ENCODE measurements around the gene CAMK1D.

The CAMK1D gene

DNA sequence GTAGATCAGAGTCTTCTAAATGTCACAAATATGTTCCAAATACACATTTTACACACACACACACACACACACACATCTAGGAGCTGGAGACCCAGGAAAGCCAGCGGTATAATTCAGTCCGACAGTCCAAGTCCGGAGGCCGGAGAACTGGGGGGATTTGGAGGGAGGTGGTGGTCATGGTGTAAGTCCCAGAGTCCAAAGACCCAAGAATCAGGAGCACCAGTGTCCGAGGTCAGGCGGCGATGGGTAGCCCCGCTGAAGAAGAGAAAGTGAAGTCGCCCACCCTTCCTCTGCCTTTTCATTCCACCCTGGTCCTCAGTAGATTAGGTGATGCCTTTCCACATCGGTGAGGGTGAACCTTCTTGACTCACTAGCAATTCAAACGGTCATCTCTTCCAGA, 154.8 kb downstream of the CAMK1D start:
- Histone ChIP-seq H3K27ac (ENCODE audit: low read depth, low read length) (no peak overlapping the region), H3K27me3 (ENCODE audit: control insufficient read depth in 1 of 2, insufficient read depth in 2 of 2, low read length in 2 of 2) (no peaks in the 10 kb centered on the region), H3K36me3 (ENCODE audit: insufficient read depth, low read length) (no peaks in the 10 kb centered on the region), H3K4me1 (ENCODE audit: insufficient read depth, low read length) (peaks cover 15% of the 10 kb centered on the region), H3K9ac (ENCODE audit: low read length) (no peak overlapping the region), H3K9me3 (ENCODE audit: low read length) (no peaks in the 10 kb centered on the region), H3K4me3 (ENCODE audit: low read depth in 1 of 2, low read length in 2 of 2) (no peak overlapping the region)

DNA sequence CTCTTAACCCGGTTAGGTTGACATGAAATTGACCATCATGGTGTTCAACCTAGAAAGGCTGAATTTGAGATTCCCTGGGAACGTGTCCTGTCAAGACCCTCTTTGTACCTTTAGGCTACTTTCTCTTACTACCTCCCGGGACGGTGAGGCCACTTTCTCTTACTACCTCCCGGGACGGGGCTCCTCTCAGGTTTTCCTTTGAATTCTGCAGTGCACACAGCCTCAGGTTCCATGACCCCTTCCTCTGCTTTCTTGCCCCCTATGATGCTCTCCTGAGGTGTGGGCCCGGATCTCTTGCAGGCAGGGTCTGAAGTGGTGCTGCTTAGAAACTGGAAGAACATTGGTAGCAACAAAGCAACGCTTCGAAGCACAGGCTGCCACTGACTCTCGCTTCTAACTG, 155.3 kb downstream of the CAMK1D start:
- Histone ChIP-seq H3K27me3 (ENCODE audit: control insufficient read depth in 1 of 2, insufficient read depth in 2 of 2, low read length in 2 of 2) (no peaks in the 10 kb centered on the region), H3K27ac (ENCODE audit: low read depth, low read length) (no peak overlapping the region), H3K9ac (ENCODE audit: low read length) (no peak overlapping the region), H3K36me3 (ENCODE audit: insufficient read depth, low read length) (no peaks in the 10 kb centered on the region), H3K4me3 (ENCODE audit: low read depth in 1 of 2, low read length in 2 of 2) (no peak overlapping the region), H3K9me3 (ENCODE audit: low read length) (no peaks in the 10 kb centered on the region), H3K4me1 (ENCODE audit: insufficient read depth, low read length) (peaks cover 11% of the 10 kb centered on the region)

DNA sequence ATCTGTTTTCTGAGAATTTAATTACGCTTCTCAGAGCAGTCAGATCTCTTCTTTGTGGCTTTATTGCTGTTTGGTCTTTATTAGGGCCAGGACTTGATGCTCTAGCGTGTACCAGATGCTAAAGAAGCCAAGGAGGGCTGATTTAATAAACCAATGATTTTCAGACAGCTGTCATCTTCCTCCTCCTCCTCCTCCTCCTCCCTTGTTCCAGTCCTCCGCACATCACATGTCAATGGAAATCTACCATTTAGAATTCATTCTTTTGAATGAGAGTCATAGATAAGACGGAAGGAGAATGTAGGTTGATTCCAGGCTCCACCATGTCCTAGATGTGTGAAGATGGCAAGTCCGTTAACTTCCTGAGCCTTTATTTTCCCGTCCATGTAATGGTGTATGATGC, 156.3 kb downstream of the CAMK1D start:
- Histone ChIP-seq H3K4me3 (ENCODE audit: low read depth in 1 of 2, low read length in 2 of 2) (no peak overlapping the region), H3K36me3 (ENCODE audit: insufficient read depth, low read length) (no peaks in the 10 kb centered on the region), H3K4me1 (ENCODE audit: insufficient read depth, low read length) (peaks cover under 1% of the 10 kb centered on the region), H3K9ac (ENCODE audit: low read length) (no peak overlapping the region), H3K27me3 (ENCODE audit: control insufficient read depth in 1 of 2, insufficient read depth in 2 of 2, low read length in 2 of 2) (no peaks in the 10 kb centered on the region), H3K9me3 (ENCODE audit: low read length) (no peaks in the 10 kb centered on the region), H3K27ac (ENCODE audit: low read depth, low read length) (no peak overlapping the region)

DNA sequence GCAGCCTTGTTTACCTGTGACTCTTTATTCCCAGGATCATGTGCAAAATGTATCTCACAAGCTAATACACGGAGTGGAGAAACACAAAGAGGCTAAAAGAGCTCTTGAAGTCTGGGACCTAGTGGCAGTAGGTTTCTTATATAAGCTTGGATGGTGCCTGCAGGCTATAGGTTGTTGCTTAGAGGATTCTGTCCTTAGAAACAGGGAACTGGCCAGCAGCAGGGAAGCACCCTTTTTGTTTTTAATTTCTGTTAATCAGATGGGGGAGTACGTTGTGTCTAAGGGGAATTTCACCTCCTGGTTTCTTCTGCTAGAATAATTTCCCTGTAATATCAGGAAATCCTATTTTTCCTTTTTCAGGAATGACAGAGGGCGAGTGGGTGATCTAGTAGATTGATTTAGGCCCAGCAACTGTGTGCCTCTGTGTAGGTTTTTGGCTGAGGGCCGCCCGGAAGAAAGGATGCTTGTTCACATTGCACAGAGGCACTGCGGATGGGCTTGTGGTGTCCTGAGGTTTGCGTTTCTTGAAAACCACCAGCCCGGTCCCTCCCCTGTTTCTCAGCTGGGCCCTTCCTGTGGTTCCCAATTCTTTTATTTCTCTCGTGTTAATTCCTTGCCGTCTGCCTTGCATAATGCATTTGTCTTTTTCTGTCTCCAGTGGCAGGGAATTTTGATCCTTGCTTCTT, 158.0 kb downstream of the CAMK1D start:
- H3K9ac ChIP-seq (ENCODE audit: low read length): no peak overlapping the region
- no peak overlapping the region for H3K27ac ChIP-seq (ENCODE audit: low read depth, low read length)
- H3K4me3 ChIP-seq (ENCODE audit: low read depth in 1 of 2, low read length in 2 of 2): no peak overlapping the region
- no peaks in the 10 kb centered on the region for H3K9me3 ChIP-seq (ENCODE audit: low read length)
- no peaks in the 10 kb centered on the region for H3K4me1 ChIP-seq (ENCODE audit: insufficient read depth, low read length)
- H3K27me3 ChIP-seq (ENCODE audit: control insufficient read depth in 1 of 2, insufficient read depth in 2 of 2, low read length in 2 of 2): no peaks in the 10 kb centered on the region
- no peaks in the 10 kb centered on the region for H3K36me3 ChIP-seq (ENCODE audit: insufficient read depth, low read length)

DNA sequence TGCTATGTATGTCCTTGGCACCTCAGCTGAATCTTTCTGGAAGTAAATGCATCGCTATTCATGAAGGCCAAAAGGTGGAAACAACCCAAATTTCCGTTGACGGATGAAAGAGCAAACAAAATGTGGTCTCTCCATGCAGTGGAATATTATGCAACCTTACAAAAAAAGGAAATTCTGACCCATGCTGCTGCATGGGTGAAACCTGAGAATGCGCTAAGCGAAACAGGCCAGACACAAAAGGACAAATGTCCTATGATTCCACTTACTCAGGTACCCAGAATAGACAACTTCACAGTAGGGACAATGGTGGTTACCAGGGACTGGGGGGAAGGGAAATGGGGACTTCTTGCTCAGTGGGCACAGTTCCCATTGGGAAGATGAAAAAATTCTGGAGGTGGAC, 158.8 kb downstream of the CAMK1D start:
- Histone ChIP-seq H3K4me3 (ENCODE audit: low read depth in 1 of 2, low read length in 2 of 2) (no peak overlapping the region), H3K9ac (ENCODE audit: low read length) (no peak overlapping the region), H3K36me3 (ENCODE audit: insufficient read depth, low read length) (no peaks in the 10 kb centered on the region), H3K4me1 (ENCODE audit: insufficient read depth, low read length) (no peaks in the 10 kb centered on the region), H3K27me3 (ENCODE audit: control insufficient read depth in 1 of 2, insufficient read depth in 2 of 2, low read length in 2 of 2) (no peaks in the 10 kb centered on the region), H3K27ac (ENCODE audit: low read depth, low read length) (no peak overlapping the region), H3K9me3 (ENCODE audit: low read length) (no peaks in the 10 kb centered on the region)

DNA sequence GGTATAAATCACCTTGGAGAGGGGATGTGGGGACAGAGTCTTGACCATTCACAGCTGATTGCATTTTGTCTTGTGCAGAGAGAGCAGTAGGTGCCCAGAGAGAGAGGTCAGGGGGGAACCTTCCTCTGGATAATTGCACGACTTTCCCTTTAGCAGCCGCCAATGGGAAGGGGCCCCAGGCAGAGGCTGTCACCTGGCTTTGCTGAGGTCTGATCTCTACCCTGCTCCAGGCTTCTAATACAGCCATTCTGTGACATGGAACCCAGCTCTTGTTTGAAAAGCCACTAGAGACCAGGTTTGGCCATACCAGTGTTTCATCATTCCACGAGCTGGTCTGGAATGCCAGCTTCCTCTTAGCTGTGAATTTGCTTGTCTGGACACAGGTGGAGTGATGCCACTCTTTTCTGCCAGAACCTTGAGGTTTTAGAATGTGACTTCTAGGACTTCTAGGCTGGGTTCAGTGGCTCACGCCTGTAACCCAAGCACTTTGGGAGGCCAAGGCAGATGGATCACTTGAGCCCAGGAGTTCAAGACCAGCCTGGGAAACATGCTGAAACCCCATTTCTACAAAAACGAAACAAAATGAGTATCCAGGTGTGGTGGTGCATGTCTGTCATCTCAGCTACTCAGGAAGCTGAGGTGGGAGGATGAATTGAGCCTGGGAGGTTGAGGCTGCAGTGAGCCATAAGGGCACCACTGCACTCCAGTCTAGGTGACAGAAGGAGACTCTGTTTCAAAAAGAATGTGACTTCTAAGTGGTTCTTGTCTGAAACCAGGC, 159.9 kb downstream of the CAMK1D start:
- Histone ChIP-seq H3K36me3 (ENCODE audit: insufficient read depth, low read length) (no peaks in the 10 kb centered on the region), H3K4me1 (ENCODE audit: insufficient read depth, low read length) (no peaks in the 10 kb centered on the region), H3K9me3 (ENCODE audit: low read length) (no peaks in the 10 kb centered on the region), H3K9ac (ENCODE audit: low read length) (no peak overlapping the region), H3K4me3 (ENCODE audit: low read depth in 1 of 2, low read length in 2 of 2) (no peak overlapping the region), H3K27me3 (ENCODE audit: control insufficient read depth in 1 of 2, insufficient read depth in 2 of 2, low read length in 2 of 2) (no peaks in the 10 kb centered on the region), H3K27ac (ENCODE audit: low read depth, low read length) (no peak overlapping the region)

DNA sequence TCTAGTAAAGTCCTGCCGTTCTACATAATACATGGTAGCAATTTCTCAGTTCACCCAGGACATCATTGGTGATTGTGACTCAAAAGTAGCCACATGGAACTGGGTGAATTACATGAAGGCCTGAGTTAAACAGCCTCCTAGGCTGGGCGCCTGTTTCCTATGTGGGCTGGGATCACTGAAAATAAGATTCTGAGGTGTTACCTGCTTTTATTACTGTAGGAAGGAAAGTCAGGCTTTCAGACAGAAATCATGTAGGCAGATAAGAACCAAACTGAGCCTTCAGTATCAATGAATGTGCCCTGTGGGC, 160.4 kb downstream of the CAMK1D start:
- Histone ChIP-seq H3K9me3 (ENCODE audit: low read length) (no peaks in the 10 kb centered on the region), H3K36me3 (ENCODE audit: insufficient read depth, low read length) (no peaks in the 10 kb centered on the region), H3K9ac (ENCODE audit: low read length) (no peak overlapping the region), H3K4me1 (ENCODE audit: insufficient read depth, low read length) (no peaks in the 10 kb centered on the region), H3K4me3 (ENCODE audit: low read depth in 1 of 2, low read length in 2 of 2) (no peak overlapping the region), H3K27me3 (ENCODE audit: control insufficient read depth in 1 of 2, insufficient read depth in 2 of 2, low read length in 2 of 2) (no peaks in the 10 kb centered on the region), H3K27ac (ENCODE audit: low read depth, low read length) (no peak overlapping the region)

DNA sequence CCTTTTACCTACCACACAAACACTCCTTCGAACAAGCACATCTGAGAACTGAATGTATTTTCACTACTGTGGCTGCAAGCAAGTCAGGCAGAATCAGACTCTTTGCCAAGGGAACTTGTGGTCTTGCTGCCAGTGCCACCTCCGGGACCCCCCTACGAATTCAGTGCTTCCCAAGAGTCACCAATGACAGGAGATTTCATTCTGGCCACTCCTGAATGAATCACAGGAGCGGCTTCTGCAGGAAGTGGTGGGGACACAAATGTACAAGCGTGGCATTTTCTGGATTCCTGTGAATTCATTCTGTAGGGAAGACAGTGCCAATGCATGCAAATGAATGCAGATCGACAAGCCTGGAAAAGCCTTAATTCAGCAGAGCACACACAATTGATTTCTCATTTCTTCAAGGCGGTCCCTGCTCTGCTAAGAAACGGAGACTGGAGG, 161.2 kb downstream of the CAMK1D start:
- Histone ChIP-seq H3K27me3 (ENCODE audit: control insufficient read depth in 1 of 2, insufficient read depth in 2 of 2, low read length in 2 of 2) (no peaks in the 10 kb centered on the region), H3K9ac (ENCODE audit: low read length) (no peak overlapping the region), H3K9me3 (ENCODE audit: low read length) (no peaks in the 10 kb centered on the region), H3K4me3 (ENCODE audit: low read depth in 1 of 2, low read length in 2 of 2) (no peak overlapping the region), H3K4me1 (ENCODE audit: insufficient read depth, low read length) (no peaks in the 10 kb centered on the region), H3K36me3 (ENCODE audit: insufficient read depth, low read length) (no peaks in the 10 kb centered on the region), H3K27ac (ENCODE audit: low read depth, low read length) (no peak overlapping the region)

DNA sequence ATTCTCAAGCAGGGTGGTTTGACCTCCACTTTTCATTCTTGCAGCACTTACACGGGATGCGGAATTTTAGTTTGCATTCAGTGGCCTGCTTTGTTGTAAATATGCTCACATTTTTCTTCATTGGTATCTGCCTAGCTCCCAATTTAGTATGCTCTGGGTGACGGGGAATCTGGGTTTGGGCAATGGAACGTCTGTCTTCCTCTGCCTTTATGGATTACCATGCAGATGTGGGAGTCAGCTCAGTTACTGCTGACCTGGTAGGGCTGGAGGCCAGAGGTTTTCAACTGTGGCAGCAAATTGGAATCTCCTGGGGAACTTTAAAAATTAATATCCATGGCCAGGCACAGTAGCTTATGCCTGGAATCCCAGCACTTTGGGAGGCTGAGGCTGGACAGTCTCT, 161.6 kb downstream of the CAMK1D start:
- no peaks in the 10 kb centered on the region for H3K27me3 ChIP-seq (ENCODE audit: control insufficient read depth in 1 of 2, insufficient read depth in 2 of 2, low read length in 2 of 2)
- no peaks in the 10 kb centered on the region for H3K9me3 ChIP-seq (ENCODE audit: low read length)
- H3K4me3 ChIP-seq (ENCODE audit: low read depth in 1 of 2, low read length in 2 of 2): no peak overlapping the region
- no peak overlapping the region for H3K27ac ChIP-seq (ENCODE audit: low read depth, low read length)
- H3K9ac ChIP-seq (ENCODE audit: low read length): no peak overlapping the region
- no peaks in the 10 kb centered on the region for H3K36me3 ChIP-seq (ENCODE audit: insufficient read depth, low read length)
- H3K4me1 ChIP-seq (ENCODE audit: insufficient read depth, low read length): no peaks in the 10 kb centered on the region

DNA sequence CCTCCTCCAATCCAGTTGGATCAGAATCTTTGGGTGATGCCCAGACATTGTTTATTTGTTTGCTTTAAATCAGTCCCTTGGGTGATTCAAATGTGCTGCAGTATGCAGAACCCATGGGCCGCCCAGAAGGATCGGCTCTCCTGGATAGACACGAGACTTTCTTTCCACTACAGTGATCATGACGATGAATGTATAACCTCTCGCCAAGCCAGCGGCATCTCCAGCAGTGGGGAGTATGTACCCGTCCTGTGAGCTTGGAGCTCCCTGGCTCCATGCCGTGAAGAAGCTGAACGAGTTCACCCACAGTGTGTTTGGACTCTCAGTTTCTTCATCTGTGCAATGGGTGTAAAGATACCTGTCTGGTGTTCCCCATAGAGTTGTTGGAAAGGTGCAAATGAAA, 162.3 kb downstream of the CAMK1D start:
- H3K9me3 ChIP-seq (ENCODE audit: low read length): no peaks in the 10 kb centered on the region
- H3K9ac ChIP-seq (ENCODE audit: low read length): no peak overlapping the region
- no peaks in the 10 kb centered on the region for H3K36me3 ChIP-seq (ENCODE audit: insufficient read depth, low read length)
- H3K27ac ChIP-seq (ENCODE audit: low read depth, low read length): no peak overlapping the region
- no peak overlapping the region for H3K4me3 ChIP-seq (ENCODE audit: low read depth in 1 of 2, low read length in 2 of 2)
- no peaks in the 10 kb centered on the region for H3K4me1 ChIP-seq (ENCODE audit: insufficient read depth, low read length)
- no peaks in the 10 kb centered on the region for H3K27me3 ChIP-seq (ENCODE audit: control insufficient read depth in 1 of 2, insufficient read depth in 2 of 2, low read length in 2 of 2)

DNA sequence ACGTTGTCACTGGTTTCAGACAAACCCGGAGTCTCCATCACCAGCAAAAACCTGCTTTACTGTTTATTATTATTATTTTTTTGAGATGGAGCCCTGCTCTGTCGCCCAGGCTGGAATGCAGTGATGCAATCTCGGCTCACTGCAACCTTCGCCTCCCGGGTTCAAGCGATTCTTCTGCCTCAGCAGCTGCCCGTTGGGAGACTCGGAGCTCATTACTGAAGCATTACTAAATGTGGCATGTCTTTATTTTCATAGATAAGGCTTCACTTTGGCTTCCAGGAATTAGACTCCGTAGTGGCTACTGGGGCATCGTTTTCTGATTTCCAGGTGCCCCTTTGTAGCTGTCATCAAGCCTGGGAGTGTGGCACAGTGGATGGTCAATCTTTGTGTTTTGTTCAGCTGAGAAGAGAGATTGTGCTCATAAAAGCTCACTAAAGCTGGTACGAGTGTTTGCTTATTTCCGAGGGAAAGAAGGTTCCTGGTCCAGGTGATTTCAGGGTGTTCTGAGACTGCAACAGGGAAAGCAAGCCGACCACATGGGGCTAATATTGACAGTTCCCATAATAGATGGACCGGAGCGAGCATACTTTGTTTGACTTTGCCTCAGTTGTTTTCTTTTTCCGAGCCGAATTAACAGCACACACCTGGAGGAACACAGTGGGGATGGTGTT, 163.1 kb downstream of the CAMK1D start:
- no peaks in the 10 kb centered on the region for H3K4me1 ChIP-seq (ENCODE audit: insufficient read depth, low read length)
- H3K9me3 ChIP-seq (ENCODE audit: low read length): no peaks in the 10 kb centered on the region
- H3K27ac ChIP-seq (ENCODE audit: low read depth, low read length): no peak overlapping the region
- H3K27me3 ChIP-seq (ENCODE audit: control insufficient read depth in 1 of 2, insufficient read depth in 2 of 2, low read length in 2 of 2): no peaks in the 10 kb centered on the region
- no peak overlapping the region for H3K4me3 ChIP-seq (ENCODE audit: low read depth in 1 of 2, low read length in 2 of 2)
- H3K36me3 ChIP-seq (ENCODE audit: insufficient read depth, low read length): no peaks in the 10 kb centered on the region
- H3K9ac ChIP-seq (ENCODE audit: low read length): no peak overlapping the region

Data from muscle layer of colon (tissue), 2 donors.